ENCODE measurements around the gene IRF2BP2. TPM values are rescaled to one million over a fixed set of nuclear protein-coding genes. Genes with fewer than 3 reads are reported as not detected.

The IRF2BP2 gene
- total RNA-seq, 1 donor from 2014 or later: 158 TPM

DNA sequence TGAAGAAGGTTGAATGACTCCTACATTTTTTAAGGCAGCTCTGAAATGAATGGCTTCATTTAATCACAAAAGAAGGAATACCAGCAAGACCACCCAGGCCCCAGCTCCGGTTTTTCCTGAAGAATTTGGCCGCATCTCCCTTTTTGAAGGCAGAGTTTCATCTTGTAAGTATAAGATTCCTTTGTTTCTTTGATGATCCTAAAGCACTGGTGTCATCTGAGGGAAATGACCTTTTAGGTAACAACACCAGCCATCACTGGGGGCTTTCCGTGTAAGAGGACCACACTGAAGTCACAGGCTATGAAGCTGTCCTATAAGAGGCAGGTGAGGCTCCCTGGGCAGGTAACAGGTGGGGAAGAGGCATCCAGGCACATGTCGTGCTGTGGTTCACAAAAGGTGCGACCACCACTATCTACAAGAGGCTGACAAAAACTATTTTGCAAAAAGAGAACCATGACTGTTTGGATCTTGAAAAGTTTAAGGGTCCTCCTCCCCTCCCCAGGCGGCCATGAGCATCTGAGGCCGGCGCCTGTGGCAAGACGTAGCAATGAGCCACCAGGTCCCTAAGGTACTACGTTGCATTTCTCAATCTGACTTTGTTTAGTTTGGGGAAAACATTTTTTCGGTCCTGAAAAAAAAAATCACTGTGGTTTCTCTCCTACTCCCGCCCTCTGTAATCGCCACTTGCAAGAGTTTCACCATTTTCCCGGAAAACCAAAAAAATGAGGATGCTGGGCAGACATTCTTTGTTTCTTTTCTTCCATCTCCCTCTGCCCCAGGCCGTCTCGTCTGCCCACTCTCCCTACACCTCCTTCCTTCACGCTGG, 46.3 kb upstream of the IRF2BP2 start:
- Mint-ChIP-seq H3K9me3 (ENCODE audit: unreplicated experiment) (no peaks in the 10 kb centered on the region), H3K4me1 (ENCODE audit: unreplicated experiment) (peaks cover 23% of the 10 kb centered on the region), H3K36me3 (ENCODE audit: low read depth, unreplicated experiment) (no peaks in the 10 kb centered on the region), H3K27ac (ENCODE audit: unreplicated experiment) (no peak overlapping the region), H3K4me3 (ENCODE audit: unreplicated experiment) (no peak overlapping the region), H3K27me3 (ENCODE audit: unreplicated experiment) (no peaks in the 10 kb centered on the region)
- TF ChIP-seq, protein P1, sequence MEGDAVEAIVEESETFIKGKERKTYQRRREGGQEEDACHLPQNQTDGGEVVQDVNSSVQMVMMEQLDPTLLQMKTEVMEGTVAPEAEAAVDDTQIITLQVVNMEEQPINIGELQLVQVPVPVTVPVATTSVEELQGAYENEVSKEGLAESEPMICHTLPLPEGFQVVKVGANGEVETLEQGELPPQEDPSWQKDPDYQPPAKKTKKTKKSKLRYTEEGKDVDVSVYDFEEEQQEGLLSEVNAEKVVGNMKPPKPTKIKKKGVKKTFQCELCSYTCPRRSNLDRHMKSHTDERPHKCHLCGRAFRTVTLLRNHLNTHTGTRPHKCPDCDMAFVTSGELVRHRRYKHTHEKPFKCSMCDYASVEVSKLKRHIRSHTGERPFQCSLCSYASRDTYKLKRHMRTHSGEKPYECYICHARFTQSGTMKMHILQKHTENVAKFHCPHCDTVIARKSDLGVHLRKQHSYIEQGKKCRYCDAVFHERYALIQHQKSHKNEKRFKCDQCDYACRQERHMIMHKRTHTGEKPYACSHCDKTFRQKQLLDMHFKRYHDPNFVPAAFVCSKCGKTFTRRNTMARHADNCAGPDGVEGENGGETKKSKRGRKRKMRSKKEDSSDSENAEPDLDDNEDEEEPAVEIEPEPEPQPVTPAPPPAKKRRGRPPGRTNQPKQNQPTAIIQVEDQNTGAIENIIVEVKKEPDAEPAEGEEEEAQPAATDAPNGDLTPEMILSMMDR (IDR thresholded peaks at IDR 0.05; ENCODE audit: unreplicated experiment): no peak
- no peak for DNase-seq (ENCODE audit: low spot score)

DNA sequence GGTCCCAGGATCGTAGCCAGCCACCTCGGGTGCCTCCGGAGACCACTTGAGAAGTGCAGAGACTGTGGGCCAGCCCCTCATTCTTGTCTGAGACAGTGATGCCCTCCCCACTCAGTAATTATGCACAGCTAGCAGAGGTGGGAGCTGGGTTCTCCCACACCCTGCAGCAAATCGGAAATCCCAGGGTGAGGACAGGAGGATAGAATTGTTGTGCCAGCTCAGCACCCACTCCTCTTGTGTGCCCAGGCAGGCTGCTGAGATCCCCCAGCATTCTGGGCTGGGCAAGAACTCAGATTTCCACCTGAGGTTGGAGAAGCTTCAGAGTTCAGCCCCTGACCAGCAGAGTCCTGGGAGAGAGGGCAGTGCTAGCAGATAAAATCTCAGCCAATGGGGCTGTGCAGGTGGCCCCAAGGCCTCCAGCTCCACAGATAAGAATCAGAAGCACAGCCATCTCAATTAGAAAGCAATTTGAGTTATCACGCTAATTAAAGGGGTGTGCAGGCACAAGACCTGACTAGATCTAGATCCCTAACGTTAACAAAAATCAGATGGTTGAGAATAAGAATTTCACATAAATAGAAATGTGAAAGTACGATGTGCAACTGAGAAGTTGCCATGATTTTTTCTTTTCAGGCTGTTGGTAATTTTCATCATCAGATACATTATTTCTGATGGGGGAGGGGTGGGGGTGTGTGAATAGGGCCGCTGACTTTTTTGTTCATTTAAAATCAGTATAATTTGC, 45.5 kb upstream of the IRF2BP2 start:
- no peak overlapping the region for H3K4me3 Mint-ChIP-seq (ENCODE audit: unreplicated experiment)
- H3K9me3 Mint-ChIP-seq (ENCODE audit: unreplicated experiment): no peaks in the 10 kb centered on the region
- H3K27ac Mint-ChIP-seq (ENCODE audit: unreplicated experiment): no peak overlapping the region
- H3K4me1 Mint-ChIP-seq (ENCODE audit: unreplicated experiment): peaks cover 22% of the 10 kb centered on the region
- H3K36me3 Mint-ChIP-seq (ENCODE audit: low read depth, unreplicated experiment): no peaks in the 10 kb centered on the region
- no peak for DNase-seq (ENCODE audit: low spot score)
- H3K27me3 Mint-ChIP-seq (ENCODE audit: unreplicated experiment): no peaks in the 10 kb centered on the region
- TF ChIP-seq, protein P1 (IDR thresholded peaks at IDR 0.05; ENCODE audit: unreplicated experiment): no peak

DNA sequence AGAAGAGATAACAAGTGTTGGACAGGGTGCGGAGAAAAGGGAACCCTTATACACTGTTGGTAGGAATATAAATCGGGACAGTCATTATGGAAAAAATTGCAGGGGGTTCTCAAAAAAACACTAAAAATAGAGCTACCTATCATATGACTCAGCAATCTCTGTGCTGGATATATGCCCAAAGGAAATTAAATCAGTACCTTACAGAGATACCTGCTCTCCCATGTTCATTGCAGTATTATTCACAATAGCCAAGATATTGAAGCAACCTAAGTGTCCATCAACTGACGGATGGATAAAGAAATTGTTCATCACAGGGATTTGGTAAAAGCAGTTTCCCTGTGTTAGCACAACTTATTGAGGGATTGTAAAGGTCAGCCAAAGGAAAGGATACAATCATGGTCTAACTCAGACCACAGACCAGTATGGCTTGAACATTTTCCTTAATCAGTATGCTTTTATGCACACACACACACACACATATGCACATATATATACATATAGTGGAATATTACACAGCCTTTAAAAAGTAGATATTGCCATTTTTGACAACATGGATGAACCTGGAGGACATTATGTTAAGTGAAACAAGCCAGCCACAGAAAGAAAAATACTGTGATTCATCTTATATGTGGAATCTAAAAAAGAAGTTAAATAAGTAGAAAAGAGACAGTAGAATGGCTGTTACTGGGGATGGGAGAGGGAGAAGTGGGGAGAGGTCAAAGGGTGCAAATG, 44.2 kb upstream of the IRF2BP2 start:
- H3K36me3 Mint-ChIP-seq (ENCODE audit: low read depth, unreplicated experiment): no peaks in the 10 kb centered on the region
- H3K4me1 Mint-ChIP-seq (ENCODE audit: unreplicated experiment): peaks cover 18% of the 10 kb centered on the region
- TF ChIP-seq, protein P1 (IDR thresholded peaks at IDR 0.05; ENCODE audit: unreplicated experiment): no peak
- no peak for DNase-seq (ENCODE audit: low spot score)
- H3K27me3 Mint-ChIP-seq (ENCODE audit: unreplicated experiment): no peaks in the 10 kb centered on the region
- no peak overlapping the region for H3K4me3 Mint-ChIP-seq (ENCODE audit: unreplicated experiment)
- no peak overlapping the region for H3K27ac Mint-ChIP-seq (ENCODE audit: unreplicated experiment)
- H3K9me3 Mint-ChIP-seq (ENCODE audit: unreplicated experiment): no peaks in the 10 kb centered on the region

- H3K27me3 Mint-ChIP-seq (ENCODE audit: unreplicated experiment): no peaks in the 10 kb centered on the region
- H3K4me3 Mint-ChIP-seq (ENCODE audit: unreplicated experiment): no peak overlapping the region
- no peaks in the 10 kb centered on the region for H3K4me1 Mint-ChIP-seq (ENCODE audit: unreplicated experiment)
- H3K36me3 Mint-ChIP-seq (ENCODE audit: low read depth, unreplicated experiment): no peaks in the 10 kb centered on the region
- TF ChIP-seq, protein P1 (IDR thresholded peaks at IDR 0.05; ENCODE audit: unreplicated experiment): no peak
- no peak overlapping the region for H3K27ac Mint-ChIP-seq (ENCODE audit: unreplicated experiment)
- no peaks in the 10 kb centered on the region for H3K9me3 Mint-ChIP-seq (ENCODE audit: unreplicated experiment)
- DNase-seq (ENCODE audit: low spot score): no peak
Measured at GRCh38 chr1:234649432-234650081, 39.6 kb upstream of the IRF2BP2 start.

Data from endothelial cell (in vitro differentiated cells).